Caco-2 (cell line): Measurements from ENCODE around the gene MYO7A. TPM values are rescaled to one million over a fixed set of nuclear protein-coding genes. Genes with fewer than 3 reads are reported as not detected.

Experiments
- BruUV-seq: library from RNA; stranded (reverse); fragments of 400-500 nt; replicated peaks from 2 replicates; lab custom pipeline; 2021; lab: Mats Ljungman, UMichigan
- CTCF ChIA-PET: fragments of 300-600 bp; sonication (Branson Sonifier 250); formaldehyde crosslinking; loops from one replicate; lab custom pipeline; 2022; ENCODE audit warnings: antibody characterized with exemption; lab: Charles Lee
- POLR2A ChIA-PET: fragments of 300-600 bp; sonication (Branson Sonifier 250); formaldehyde crosslinking; loops from one replicate; lab custom pipeline; 2022; ENCODE audit warnings: antibody characterized with exemption; lab: Charles Lee
- DNase-seq, 2 experiments: peaks; one replicate each; pipeline versions ENCODE4 v3.0.0 to v3.0.0-alpha.2; 2020 to 2022
- H3K27me3 ChIP-seq: replicated peaks from 2 replicates; pipeline ENCODE4 v1.6.0; 2011; ENCODE audit warnings: low read length; ENCODE audit not compliant: control insufficient read depth, insufficient read depth
- H3K36me3 ChIP-seq: 2 replicates; pipeline ENCODE4 v1.5.1; 2011; ENCODE audit warnings: low read length; ENCODE audit not compliant: control insufficient read depth, insufficient read depth
- H3K4me1 ChIP-seq: fragments of 250-450 bp; sonication (Bioruptor Pico); 2 replicates; pipeline ENCODE4 v1.5.1; 2020; ENCODE audit warnings: mild to moderate bottlenecking
- H3K4me3 ChIP-seq: 2 replicates; pipeline ENCODE4 v1.5.1; 2011; ENCODE audit warnings: low read depth, mild to moderate bottlenecking, control low read depth, low read length
- H3K9me3 ChIP-seq: fragments of 250-450 bp; sonication (Bioruptor Pico); 2 replicates; pipeline ENCODE4 v1.5.1; 2020; ENCODE audit warnings: mild to moderate bottlenecking, moderate library complexity
- H3K27ac Mint-ChIP-seq: one replicate; pipeline ENCODE4 v1.8.0; 2022; ENCODE audit warnings: mixed read lengths; ENCODE audit not compliant: unreplicated experiment
- H3K27me3 Mint-ChIP-seq: one replicate; pipeline ENCODE4 v1.8.0; 2022; ENCODE audit warnings: mixed read lengths; ENCODE audit not compliant: insufficient read depth, unreplicated experiment
- H3K36me3 Mint-ChIP-seq: one replicate; pipeline ENCODE4 v1.8.0; 2022; ENCODE audit warnings: mild to moderate bottlenecking, mixed read lengths; ENCODE audit not compliant: insufficient read depth, unreplicated experiment
- H3K4me1 Mint-ChIP-seq: one replicate; pipeline ENCODE4 v1.8.0; 2022; ENCODE audit warnings: low read depth, mixed read lengths; ENCODE audit not compliant: unreplicated experiment
- H3K4me3 Mint-ChIP-seq: one replicate; pipeline ENCODE4 v1.8.0; 2022; ENCODE audit warnings: mild to moderate bottlenecking, moderate library complexity, mixed read lengths; ENCODE audit not compliant: unreplicated experiment
- H3K9me3 Mint-ChIP-seq: one replicate; pipeline ENCODE4 v1.8.0; 2022; ENCODE audit warnings: mixed read lengths; ENCODE audit not compliant: unreplicated experiment
- CTCF ChIP-seq, 2 experiments: fragments of 200-600 bp in 1 of 2; IDR thresholded peaks; 1 replicate in 1 of 2; 2 replicates in 1 of 2; pipeline versions ENCODE4 v1.5.1 to v1.8.0; 2011 to 2022; ENCODE audit warnings: antibody characterized with exemption in 1 of 2, control low read depth in 1 of 2, inconsistent platforms in 1 of 2, low read depth in 1 of 2, low read length in 1 of 2, mild to moderate bottlenecking in 1 of 2, moderate library complexity in 1 of 2; ENCODE audit not compliant: insufficient read depth in 1 of 2, severe bottlenecking in 1 of 2, unreplicated experiment in 1 of 2
- intact Hi-C: fragments of 100-400 bp; cut with micrococcal nuclease; formaldehyde crosslinking; loops from one replicate; pipeline ENCODE4 v1.10.0; 2022; ENCODE audit not compliant: unreplicated experiment
- total RNA-seq: library from RNA; stranded (reverse); gene quantifications from 2 replicates; pipeline ENCODE4 v1.2.3, GENCODE V29; 2022

MYO7A gene
- total RNA-seq, 1 experiment from 2014 or later, result 8.9 TPM

GRCh38 chr11:77182542-77183430, 54.7 kb downstream of the MYO7A start:
- no peaks in the 10 kb centered on the region for H3K4me1 Mint-ChIP-seq
- CTCF ChIA-PET, result interaction anchor here (1.2 kb wide), 2 partner anchors 13 to 56 kb away, joined by 3 read pairs; no protein-coding TSS in a partner anchor
- no peaks in the 10 kb centered on the region for H3K27me3 ChIP-seq
- H3K27me3 Mint-ChIP-seq, result no peaks in the 10 kb centered on the region
- no TSS peak for BruUV-seq
- H3K9me3 ChIP-seq, result no peaks in the 10 kb centered on the region
- no peaks in the 10 kb centered on the region for H3K4me1 ChIP-seq
- TF ChIP-seq CTCF (IDR thresholded peaks at IDR 0.05; ENCODE audit: insufficient read depth in 1 of 2, low read depth in 1 of 2, low read length in 1 of 2, severe bottlenecking in 1 of 2, unreplicated experiment in 1 of 2), result no peak
- DNase-seq, result no peak
- H3K9me3 Mint-ChIP-seq, result peaks cover 9% of the 10 kb centered on the region
- POLR2A ChIA-PET, result interaction anchor here (0.6 kb wide), 1 partner anchor 55 kb away, joined by 3 read pairs; the partner anchor contains the start of gene MYO7A
- H3K4me3 Mint-ChIP-seq, result no peak overlapping the region
- intact Hi-C loops, result no loop called here
- no peaks in the 10 kb centered on the region for H3K36me3 ChIP-seq
- H3K27ac Mint-ChIP-seq, result no peak overlapping the region
- H3K36me3 Mint-ChIP-seq, result no peaks in the 10 kb centered on the region
- H3K4me3 ChIP-seq, result no peak overlapping the region

GRCh38 chr11:77183431-77183984, 55.5 kb downstream of the MYO7A start:
- H3K27me3 ChIP-seq, result no peaks in the 10 kb centered on the region
- ChIA-PET CTCF (interaction anchor here (1.2 kb wide), 1 partner anchor 57 kb away, joined by 3 read pairs; no protein-coding TSS in a partner anchor), POLR2A (interaction anchor here (0.6 kb wide), 1 partner anchor 56 kb away, joined by 3 read pairs; the partner anchor contains the start of gene MYO7A)
- no peaks in the 10 kb centered on the region for H3K27me3 Mint-ChIP-seq
- H3K9me3 Mint-ChIP-seq, result peaks cover 2% of the 10 kb centered on the region
- H3K36me3 Mint-ChIP-seq, result no peaks in the 10 kb centered on the region
- no peak for TF ChIP-seq CTCF (IDR thresholded peaks at IDR 0.05; ENCODE audit: insufficient read depth in 1 of 2, low read depth in 1 of 2, low read length in 1 of 2, severe bottlenecking in 1 of 2, unreplicated experiment in 1 of 2)
- H3K4me1 Mint-ChIP-seq, result no peaks in the 10 kb centered on the region
- no peak for DNase-seq
- intact Hi-C loops, result no loop called here
- H3K4me3 Mint-ChIP-seq, result no peak overlapping the region
- H3K9me3 ChIP-seq, result no peaks in the 10 kb centered on the region
- no peaks in the 10 kb centered on the region for H3K4me1 ChIP-seq
- H3K27ac Mint-ChIP-seq, result no peak overlapping the region
- no TSS peak for BruUV-seq
- H3K36me3 ChIP-seq, result no peaks in the 10 kb centered on the region
- no peak overlapping the region for H3K4me3 ChIP-seq

DNA sequence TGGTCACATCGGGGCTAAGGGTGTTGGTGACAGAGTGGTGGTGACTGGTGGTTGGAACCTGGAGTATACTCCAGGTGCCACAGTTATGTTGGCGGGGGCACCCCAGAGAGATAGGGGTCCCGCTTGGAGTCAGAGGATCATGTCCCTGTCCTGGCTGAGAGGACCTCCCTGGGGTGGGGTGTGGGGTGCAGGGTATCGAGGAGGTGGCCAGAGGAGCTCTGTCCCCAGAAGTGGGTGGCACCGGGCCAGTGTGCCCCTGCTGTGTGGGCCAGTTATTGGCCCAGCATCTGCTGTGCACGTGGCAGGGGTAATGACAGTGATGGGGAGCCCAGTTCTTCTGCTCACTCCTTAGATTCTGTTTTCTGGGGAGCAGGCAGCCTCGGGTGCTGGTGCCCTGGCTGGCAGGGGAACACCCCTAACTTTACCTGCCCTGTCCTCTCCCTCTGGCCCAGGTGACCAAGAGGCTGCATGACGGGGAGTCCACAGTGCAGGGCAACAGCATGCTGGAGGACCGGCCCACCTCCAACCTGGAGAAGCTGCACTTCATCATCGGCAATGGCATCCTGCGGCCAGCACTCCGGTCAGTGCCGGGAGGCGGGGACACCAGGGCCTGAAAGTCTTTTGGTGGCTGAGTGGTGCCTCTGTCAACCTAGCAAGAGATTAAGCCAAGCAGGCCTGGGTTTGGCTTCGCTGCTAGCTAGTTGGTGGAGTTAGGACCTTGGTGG, 56.3 kb downstream of the MYO7A start:
- H3K4me3 Mint-ChIP-seq, result no peak overlapping the region
- no peaks in the 10 kb centered on the region for H3K36me3 Mint-ChIP-seq
- Histone ChIP-seq H3K4me3 (no peak overlapping the region), H3K4me1 (no peaks in the 10 kb centered on the region), H3K36me3 (no peaks in the 10 kb centered on the region), H3K9me3 (no peaks in the 10 kb centered on the region), H3K27me3 (no peaks in the 10 kb centered on the region)
- no TSS peak for BruUV-seq
- DNase-seq, result no peak
- H3K27me3 Mint-ChIP-seq, result no peaks in the 10 kb centered on the region
- intact Hi-C loops, result no loop called here
- CTCF ChIA-PET, result no interaction called here
- H3K27ac Mint-ChIP-seq, result no peak overlapping the region
- TF ChIP-seq CTCF (IDR thresholded peaks at IDR 0.05; ENCODE audit: insufficient read depth in 1 of 2, low read depth in 1 of 2, low read length in 1 of 2, severe bottlenecking in 1 of 2, unreplicated experiment in 1 of 2), result no peak
- H3K9me3 Mint-ChIP-seq, result no peaks in the 10 kb centered on the region
- POLR2A ChIA-PET, result no interaction called here
- no peaks in the 10 kb centered on the region for H3K4me1 Mint-ChIP-seq
